GM18505 (cell line): ENCODE results near the gene BDP1.
"Not testable (repeated sequence)": the region's sequence is repeated elsewhere in the genome, so short reads cannot be mapped to it uniquely, and the experiment has no call there.

Experiments used
- ATAC-seq: cut with Tn5 transposase; IDR thresholded peaks from one replicate; pipeline ENCODE4 v1.9.1; 2021; ENCODE audit not compliant: unreplicated experiment
- POLR2A ChIP-seq: IDR thresholded peaks from 4 replicates; pipeline ENCODE4 v1.6.1; 2011; ENCODE audit warnings: borderline replicate concordance; ENCODE audit not compliant: insufficient read depth, insufficient read length; ENCODE audit errors: extremely low read depth

Gene BDP1

GRCh38 chr5:71522151-71522550, 66.7 kb downstream of the BDP1 start:
- TF ChIP-seq POLR2A, result no peak
- ATAC-seq, result no peak

DNA sequence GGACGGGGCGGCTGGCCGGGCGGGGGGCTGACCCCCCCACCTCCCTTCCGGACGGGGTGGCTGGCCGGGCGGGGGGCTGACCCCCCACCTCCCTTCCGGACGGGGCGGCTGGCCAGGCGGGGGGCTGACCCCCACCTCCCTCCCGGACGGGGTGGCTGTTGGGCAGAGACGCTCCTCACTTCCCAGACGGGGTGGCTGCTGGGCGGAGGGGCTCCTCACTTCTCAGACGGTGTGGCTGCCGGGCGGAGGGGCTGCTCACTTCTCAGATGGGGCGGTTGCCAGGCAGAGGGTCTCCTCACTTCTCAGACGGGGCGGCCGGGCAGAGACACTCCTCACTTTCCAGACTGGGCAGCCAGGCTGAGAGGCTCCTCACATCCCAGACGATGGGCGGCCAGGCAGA, 70.2 kb downstream of the BDP1 start:
- not testable (repeated sequence) for ATAC-seq

- ATAC-seq, result no peak
- TF ChIP-seq POLR2A, result no peak
Observed at GRCh38 chr5:71528206-71528605, 72.8 kb downstream of the BDP1 start.

DNA sequence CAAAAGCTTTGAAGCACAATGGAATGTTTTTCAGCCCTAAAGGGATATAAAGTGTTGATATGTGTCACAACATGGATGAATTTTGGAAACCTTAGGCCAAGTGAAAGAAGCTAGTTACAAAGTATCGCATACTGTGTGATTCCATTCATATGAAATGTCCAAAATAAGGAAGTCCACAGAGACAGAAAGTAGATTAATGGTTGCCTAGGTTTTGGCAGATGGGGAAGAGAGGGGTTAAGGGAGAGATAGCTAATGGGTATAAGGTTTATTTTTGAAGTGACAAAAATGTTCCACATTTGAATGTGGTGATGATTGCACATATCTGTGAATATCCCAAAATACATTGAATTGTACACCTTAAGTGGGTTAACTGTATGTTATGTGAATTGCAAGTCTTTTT, 74.2 kb downstream of the BDP1 start:
- no peak for TF ChIP-seq POLR2A

DNA sequence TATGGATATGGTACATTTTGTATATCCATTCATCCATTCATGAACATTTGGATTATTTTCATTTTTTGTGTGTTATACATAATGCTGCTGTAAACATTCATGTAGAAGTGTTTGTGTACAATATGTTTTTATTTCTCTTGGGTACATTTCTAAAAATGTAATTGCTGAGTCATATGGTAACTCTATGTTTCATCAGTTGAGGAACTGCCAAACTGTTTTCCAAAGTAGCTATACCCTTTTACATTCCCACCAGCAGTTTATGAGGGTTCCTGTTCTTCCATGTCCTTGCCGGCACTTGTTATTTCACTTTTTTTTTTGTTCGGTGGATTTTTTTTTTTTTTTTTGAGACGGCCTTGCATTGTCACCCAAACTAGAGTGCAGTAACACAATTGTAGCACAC, 77.7 kb downstream of the BDP1 start:
- no peak for ATAC-seq
- no peak for TF ChIP-seq POLR2A

More for the DNA sequence above, 74.2 kb downstream of the BDP1 start:
- ATAC-seq, result no peak

GRCh38 chr5:71533615-71534014, 78.2 kb downstream of the BDP1 start:
- ATAC-seq, result no peak

GRCh38 chr5:71537687-71538086, 82.2 kb downstream of the BDP1 start:
- ATAC-seq, result no peak
- no peak for TF ChIP-seq POLR2A

More at GRCh38 chr5:71533615-71534014, 78.2 kb downstream of the BDP1 start:
- no peak for TF ChIP-seq POLR2A

DNA sequence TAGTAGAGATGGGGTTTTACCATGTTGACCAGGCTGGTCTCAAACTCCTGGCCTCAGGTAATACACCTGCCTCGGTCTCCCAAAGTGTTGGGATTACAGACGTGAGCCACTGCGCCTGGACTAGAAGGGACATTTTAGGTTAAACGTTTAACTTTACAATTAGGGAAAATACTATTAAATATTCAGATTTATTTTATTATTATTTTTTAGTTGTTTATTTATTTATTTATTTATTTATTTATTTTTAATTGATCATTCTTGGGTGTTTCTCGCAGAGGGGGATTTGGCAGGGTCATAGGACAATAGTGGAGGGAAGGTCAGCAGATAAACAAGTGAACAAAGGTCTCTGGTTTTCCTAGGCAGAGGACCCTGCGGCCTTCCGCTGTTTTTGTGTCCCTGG, 95.4 kb downstream of the BDP1 start:
- ATAC-seq, result not testable (repeated sequence)

- ATAC-seq, result not testable (repeated sequence)
Observed at GRCh38 chr5:71551582-71551981, 96.1 kb downstream of the BDP1 start.

- not testable (repeated sequence) for ATAC-seq
Observed at GRCh38 chr5:71552026-71552749, 96.7 kb downstream of the BDP1 start.

- TF ChIP-seq POLR2A, result no peak
- ATAC-seq, result no peak
Observed at GRCh38 chr5:71563161-71563560, 107.7 kb downstream of the BDP1 start.

- TF ChIP-seq POLR2A, result no peak
- ATAC-seq, result no peak
Observed at GRCh38 chr5:71564895-71565294, 109.4 kb downstream of the BDP1 start.

- TF ChIP-seq POLR2A, result no peak
- no peak for ATAC-seq
Observed at GRCh38 chr5:71569748-71570509, 114.5 kb downstream of the BDP1 start.

DNA sequence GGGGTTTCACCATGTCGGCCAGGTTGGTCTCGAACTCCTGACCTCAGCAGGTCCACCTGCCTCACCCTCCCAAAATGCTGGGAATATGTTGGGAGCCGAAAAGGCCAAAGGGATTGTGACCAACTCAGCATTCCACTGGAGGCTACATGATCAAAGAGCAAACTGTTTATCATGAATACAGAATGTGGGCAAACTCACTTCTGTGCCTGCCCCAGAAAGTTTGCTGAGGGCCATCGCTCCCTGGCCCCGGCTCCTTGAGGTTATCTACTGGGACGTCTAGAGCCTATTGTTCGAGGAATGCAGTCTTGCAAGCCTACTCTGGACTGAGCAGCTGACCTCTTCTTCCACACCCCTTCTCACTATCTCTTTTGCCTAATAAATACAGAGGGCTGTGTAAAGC, 116.4 kb downstream of the BDP1 start:
- ATAC-seq, result not testable (repeated sequence)

DNA sequence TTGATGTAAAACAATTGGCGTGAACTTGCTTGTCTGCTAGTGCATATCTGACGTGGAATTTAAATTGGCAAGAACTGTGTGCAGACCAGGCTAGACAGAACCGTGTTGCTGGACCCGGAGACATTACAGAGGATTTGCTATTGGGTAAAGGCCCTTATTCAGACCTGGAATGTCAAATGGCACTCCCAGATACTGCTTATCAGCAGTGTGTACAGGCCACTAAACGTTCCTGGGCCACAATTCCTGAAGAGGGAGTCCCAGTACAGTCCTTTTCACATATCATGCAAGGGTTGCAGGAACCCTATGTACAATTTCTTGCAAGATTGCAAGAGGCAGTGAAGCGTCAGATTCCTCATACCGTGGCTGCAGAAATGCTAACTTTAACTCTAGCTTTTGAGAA, 118.1 kb downstream of the BDP1 start:
- no peak for ATAC-seq
- no peak for TF ChIP-seq POLR2A

DNA sequence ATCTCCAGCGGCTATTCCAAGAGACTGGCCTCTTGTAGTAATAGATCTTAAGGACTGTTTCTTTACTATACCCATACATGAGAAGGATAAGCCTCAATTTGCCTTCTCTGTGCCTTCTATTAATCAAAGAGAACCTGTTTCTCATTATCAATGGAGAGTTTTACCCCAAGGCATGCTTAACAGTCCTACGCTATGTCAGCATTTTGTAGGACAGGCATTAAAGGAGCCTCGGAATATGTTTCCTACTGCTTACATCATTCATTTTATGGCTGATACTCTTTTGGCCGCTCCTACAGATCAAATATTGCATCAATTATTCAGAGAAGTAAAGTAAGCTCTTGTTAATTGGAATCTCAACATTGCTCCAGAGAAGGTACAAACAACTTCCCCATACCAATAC, 120.1 kb downstream of the BDP1 start:
- not testable (repeated sequence) for ATAC-seq
